LNCaP clone FGC (cell line): ENCODE measurements around the gene PLD5.
"Not testable (repeated sequence)": the region's sequence is repeated elsewhere in the genome, so short reads cannot be mapped to it uniquely, and the experiment has no call there.

Source experiments
- DNase-seq: peaks from one replicate; pipeline ENCODE4 v3.0.0-alpha.2; 2011; ENCODE audit warnings: low read depth
- H3K4me3 ChIP-seq: 2 replicates; pipeline ENCODE4 v1.5.1; 2011; ENCODE audit warnings: mild to moderate bottlenecking, low read depth, low read length, control low read depth
- TF ChIP-seq, protein P1 (sequence below): IDR thresholded peaks from 2 replicates; pipeline ENCODE4 v1.5.1; 2012; ENCODE audit warnings: mild to moderate bottlenecking; ENCODE audit not compliant: control insufficient read depth, insufficient read depth; ENCODE audit errors: extremely low read depth

The PLD5 gene

DNA sequence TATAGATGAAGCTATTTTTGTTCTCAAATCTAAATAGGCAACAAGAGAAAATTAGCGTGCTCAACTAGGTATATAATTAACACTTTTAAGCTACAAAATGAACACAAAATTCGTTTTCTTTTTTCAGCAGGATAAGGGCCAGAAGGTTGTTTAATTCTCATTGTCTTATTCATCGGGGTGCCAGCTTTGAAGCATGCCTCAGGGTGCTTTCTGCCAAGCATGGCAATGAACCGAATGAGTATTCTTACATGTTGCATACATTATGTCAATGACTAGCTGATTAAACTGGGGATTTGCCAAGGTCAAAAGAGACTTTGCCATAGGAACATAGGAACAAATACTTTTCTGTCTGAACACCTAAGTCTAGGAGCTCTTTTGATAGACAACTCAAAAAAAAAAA lies 423.6 kb downstream of the PLD5 start:
- no peak overlapping the region for H3K4me3 ChIP-seq
- TF ChIP-seq, protein P1, sequence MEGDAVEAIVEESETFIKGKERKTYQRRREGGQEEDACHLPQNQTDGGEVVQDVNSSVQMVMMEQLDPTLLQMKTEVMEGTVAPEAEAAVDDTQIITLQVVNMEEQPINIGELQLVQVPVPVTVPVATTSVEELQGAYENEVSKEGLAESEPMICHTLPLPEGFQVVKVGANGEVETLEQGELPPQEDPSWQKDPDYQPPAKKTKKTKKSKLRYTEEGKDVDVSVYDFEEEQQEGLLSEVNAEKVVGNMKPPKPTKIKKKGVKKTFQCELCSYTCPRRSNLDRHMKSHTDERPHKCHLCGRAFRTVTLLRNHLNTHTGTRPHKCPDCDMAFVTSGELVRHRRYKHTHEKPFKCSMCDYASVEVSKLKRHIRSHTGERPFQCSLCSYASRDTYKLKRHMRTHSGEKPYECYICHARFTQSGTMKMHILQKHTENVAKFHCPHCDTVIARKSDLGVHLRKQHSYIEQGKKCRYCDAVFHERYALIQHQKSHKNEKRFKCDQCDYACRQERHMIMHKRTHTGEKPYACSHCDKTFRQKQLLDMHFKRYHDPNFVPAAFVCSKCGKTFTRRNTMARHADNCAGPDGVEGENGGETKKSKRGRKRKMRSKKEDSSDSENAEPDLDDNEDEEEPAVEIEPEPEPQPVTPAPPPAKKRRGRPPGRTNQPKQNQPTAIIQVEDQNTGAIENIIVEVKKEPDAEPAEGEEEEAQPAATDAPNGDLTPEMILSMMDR: no peak
- no peak for DNase-seq

DNA sequence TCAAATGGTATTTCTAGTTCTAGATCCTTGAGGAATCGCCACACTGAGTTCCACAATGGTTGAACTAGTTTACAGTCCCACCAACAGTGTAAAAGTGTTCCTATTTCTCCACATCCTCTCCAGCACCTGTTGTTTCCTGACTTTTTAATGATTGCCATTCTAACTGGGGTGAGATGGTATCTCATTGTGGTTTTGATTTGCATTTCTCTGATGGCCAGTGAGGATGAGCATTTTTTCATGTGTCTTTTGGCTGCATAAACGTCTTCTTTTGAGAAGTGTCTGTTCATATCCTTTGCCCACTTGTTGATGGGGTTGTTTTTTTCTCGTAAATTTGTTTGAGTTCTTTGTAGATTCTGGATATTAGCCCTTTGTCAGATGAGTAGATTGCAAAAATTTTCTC lies 427.2 kb downstream of the PLD5 start:
- not testable (repeated sequence) for DNase-seq, H3K4me3 ChIP-seq

GRCh38 chr1:242093116-242093515 lies 431.4 kb downstream of the PLD5 start:
- TF ChIP-seq, protein P1: no peak
- DNase-seq: no peak
- no peak overlapping the region for H3K4me3 ChIP-seq

- DNase-seq: no peak
- TF ChIP-seq, protein P1: no peak
Observed at GRCh38 chr1:242089911-242090310, 434.6 kb downstream of the PLD5 start.

DNA sequence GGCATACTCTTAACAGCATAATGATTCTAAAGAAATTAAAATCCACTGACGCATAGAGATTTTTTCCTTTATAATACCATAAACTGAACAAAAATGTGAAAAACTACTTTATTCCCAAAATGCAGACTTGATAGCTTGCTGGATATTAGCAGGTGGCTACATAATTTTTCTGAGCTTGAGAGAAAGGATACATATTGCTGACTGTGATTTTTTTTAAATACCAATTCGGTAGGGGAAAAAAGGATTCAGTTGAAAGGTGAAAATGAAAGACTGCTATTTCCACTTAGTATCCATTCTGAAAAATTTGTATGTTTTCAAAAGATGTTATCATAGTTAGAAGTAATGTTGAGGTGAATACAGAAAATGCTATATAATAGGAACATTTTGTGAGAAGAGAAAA lies 435.6 kb downstream of the PLD5 start:
- DNase-seq: no peak
- TF ChIP-seq, protein P1: no peak
- no peak overlapping the region for H3K4me3 ChIP-seq

More at GRCh38 chr1:242089911-242090310, 434.6 kb downstream of the PLD5 start:
- H3K4me3 ChIP-seq: no peak overlapping the region

DNA sequence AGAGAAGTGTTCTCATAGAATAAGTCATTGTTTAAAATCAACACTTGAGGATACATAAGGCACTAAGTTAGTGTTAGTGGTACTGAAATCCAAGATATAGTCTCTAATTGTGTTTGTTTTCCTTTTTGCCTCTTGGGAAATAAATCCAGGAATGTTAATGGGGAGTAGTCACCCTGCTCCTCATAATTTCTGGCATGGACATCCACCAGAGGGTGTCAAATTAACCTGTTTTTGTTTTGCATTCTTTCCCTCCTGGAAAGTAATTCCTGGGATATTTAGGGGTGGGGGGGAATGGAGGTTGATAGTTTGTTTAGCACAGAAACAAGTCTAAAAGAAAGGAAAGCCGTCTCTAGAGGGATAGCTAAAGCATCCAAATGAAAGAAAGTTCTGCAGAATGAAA lies 437.8 kb downstream of the PLD5 start:
- no peak overlapping the region for H3K4me3 ChIP-seq
- TF ChIP-seq, protein P1: no peak
- DNase-seq: no peak

GRCh38 chr1:242086093-242086492 lies 438.4 kb downstream of the PLD5 start:
- no peak for DNase-seq
- H3K4me3 ChIP-seq: no peak overlapping the region
- TF ChIP-seq, protein P1: no peak
